ENCODE results near the gene QPCTL. TPM values are rescaled to one million over a fixed set of nuclear protein-coding genes. Genes with fewer than 3 reads are reported as not detected.

Gene QPCTL
- total and polyA plus RNA-seq, 2 of the 13 experiments (the other 11 are each of a cell fraction or from before 2014, with no cell fraction given) = 16.0 to 19.1 TPM

GRCh38 chr19:45730368-45731288, 38.2 kb downstream of the QPCTL start, which contains the start of gene FBXO46 (continued):
- TF ChIP-seq TFDP2 (CRISPR knock-in tag; IDR thresholded peaks at IDR 0.05) (peak; percentile 89), PRDM15 (CRISPR knock-in tag; IDR thresholded peaks at IDR 0.05) (no peak), CHD2 (IDR thresholded peaks at IDR 0.05; ENCODE audit: low read depth, low read length) (peak; percentile 71; the same call in 1 of the 2 replicates), SNAPC5 (CRISPR knock-in tag; IDR thresholded peaks at IDR 0.05; ENCODE audit: borderline replicate concordance) (no peak), ZSCAN30 (CRISPR knock-in tag; IDR thresholded peaks at IDR 0.05) (no peak), PATZ1 (CRISPR knock-in tag; IDR thresholded peaks at IDR 0.05) (peak; percentile 68), SETDB1 (CRISPR knock-in tag; IDR thresholded peaks at IDR 0.05; ENCODE audit: borderline replicate concordance) (no peak), HNRNPLL (IDR thresholded peaks at IDR 0.05; ENCODE audit: low read depth, low read length, poor library complexity, severe bottlenecking) (peak; percentile 68), MYPOP (CRISPR knock-in tag; IDR thresholded peaks at IDR 0.05) (peak; percentile 51; the same call in 1 of the 2 replicates), PHF21A (CRISPR knock-in tag; IDR thresholded peaks at IDR 0.05) (peak; percentile 70; the same call in 1 of the 2 replicates), GATA4 (IDR thresholded peaks at IDR 0.05; ENCODE audit: borderline replicate concordance, low read depth) (peak; percentile 47; the same call in 1 of the 2 replicates), ZNF576 (CRISPR knock-in tag; IDR thresholded peaks at IDR 0.05) (no peak), NCOA2 (CRISPR knock-in tag; IDR thresholded peaks at IDR 0.05) (no peak)
